K562 (cell line): ENCODE results near the gene CPTP. TPM values are rescaled to one million over a fixed set of nuclear protein-coding genes. Genes with fewer than 3 reads are reported as not detected.
A peak's percentile ranks its signal among the peaks of the same experiment; 100 is the strongest.

Source experiments
- CC2D1A ChIP-seq: fragments of 450-650 bp; IDR thresholded peaks from 2 replicates; pipeline ENCODE4 v1.6.1; 2017; ENCODE audit warnings: mild to moderate bottlenecking
- ERF ChIP-seq: fragments of 450-650 bp; formaldehyde crosslinking; IDR thresholded peaks from 2 replicates; pipeline ENCODE4 v1.4.0; 2020; ENCODE audit warnings: mild to moderate bottlenecking, mixed read lengths
- FUS ChIP-seq: fragments of 200-400 bp; formaldehyde crosslinking; optimal IDR thresholded peaks from 2 replicates; pipeline ENCODE3; 2017; ENCODE audit warnings: low read depth, low read length
- HINFP ChIP-seq: fragments of 450-650 bp; conservative IDR thresholded peaks from 2 replicates; pipeline ENCODE4 v1.6.1; 2016; ENCODE audit warnings: missing genetic modification characterization, low read depth, mild to moderate bottlenecking, control low read depth, missing compliant biosample characterization
- IFI16 ChIP-seq: fragments of 250-450 bp; sonication (Bioruptor Pico); IDR thresholded peaks from 2 replicates; pipeline ENCODE4 v2.1.2; 2022; ENCODE audit warnings: mild to moderate bottlenecking, inconsistent platforms
- MEF2D ChIP-seq: conservative IDR thresholded peaks from 2 replicates; pipeline ENCODE4 v1.6.1; 2016; ENCODE audit warnings: low read depth, missing genetic modification characterization, missing compliant biosample characterization
- RAD51 ChIP-seq: fragments of 450-650 bp; IDR thresholded peaks from 2 replicates; pipeline ENCODE4 v1.7.1; 2016; ENCODE audit warnings: low read depth, mild to moderate bottlenecking, borderline replicate concordance
- SMAD2 ChIP-seq: fragments of 150-350 bp; IDR thresholded peaks from 2 replicates; pipeline ENCODE4 v1.6.1; 2014; ENCODE audit warnings: low read depth, mild to moderate bottlenecking, low read length
- ZNF316 ChIP-seq: fragments of 450-650 bp; IDR thresholded peaks from 2 replicates; pipeline ENCODE4 v1.6.1; 2016
- ZNF507 ChIP-seq: conservative IDR thresholded peaks from 2 replicates; pipeline ENCODE4 v1.6.1; 2017; ENCODE audit warnings: missing genetic modification characterization, missing compliant biosample characterization
- polyA plus RNA-seq, 8 experiments: library from polyadenylated mRNA; depleted of rRNA in 4 of 8; stranded (reverse) in 5 of 8; unstranded in 3 of 8; fragments of >200 nt; fragmentation: Nextera tagmentation in 2 of 8; fragmentation: Illumina TruSeq in 1 of 8; extraction: Ambion mirVana in 2 of 8; extraction: Trizol in 1 of 8; gene quantifications; 2 replicates each; pipeline versions ENCODE4 v1.2.1 to v1.2.3, GENCODE V29; 2011 to 2014; ENCODE audit warnings: inconsistent platforms in 1 of 8, missing spikeins in 1 of 8
- total RNA-seq, 7 experiments: library from RNA; depleted of rRNA in 6 of 7; stranded (reverse); fragments of >200 nt in 6 of 7; fragmentation: Illumina TruSeq in 2 of 7; extraction: Trizol in 2 of 7; gene quantifications; 2 replicates each; pipeline versions ENCODE4 v1.2.1 to v1.2.3, GENCODE V29; 2011 to 2021; ENCODE audit warnings: low replicate concordance in 1 of 7
- TF ChIP-seq, protein P1 (sequence below): fragments of 250-450 bp; sonication (Bioruptor Pico); IDR thresholded peaks from 2 replicates; pipeline ENCODE4 v1.8.0; 2022; ENCODE audit warnings: moderate library complexity, mild to moderate bottlenecking, inconsistent platforms

CPTP gene
- total and polyA plus RNA-seq, 9 of the 15 experiments (the other 6 are each of a cell fraction or from before 2014, with no cell fraction given), result 0.11 to 25.8 (median 3.5) TPM

DNA sequence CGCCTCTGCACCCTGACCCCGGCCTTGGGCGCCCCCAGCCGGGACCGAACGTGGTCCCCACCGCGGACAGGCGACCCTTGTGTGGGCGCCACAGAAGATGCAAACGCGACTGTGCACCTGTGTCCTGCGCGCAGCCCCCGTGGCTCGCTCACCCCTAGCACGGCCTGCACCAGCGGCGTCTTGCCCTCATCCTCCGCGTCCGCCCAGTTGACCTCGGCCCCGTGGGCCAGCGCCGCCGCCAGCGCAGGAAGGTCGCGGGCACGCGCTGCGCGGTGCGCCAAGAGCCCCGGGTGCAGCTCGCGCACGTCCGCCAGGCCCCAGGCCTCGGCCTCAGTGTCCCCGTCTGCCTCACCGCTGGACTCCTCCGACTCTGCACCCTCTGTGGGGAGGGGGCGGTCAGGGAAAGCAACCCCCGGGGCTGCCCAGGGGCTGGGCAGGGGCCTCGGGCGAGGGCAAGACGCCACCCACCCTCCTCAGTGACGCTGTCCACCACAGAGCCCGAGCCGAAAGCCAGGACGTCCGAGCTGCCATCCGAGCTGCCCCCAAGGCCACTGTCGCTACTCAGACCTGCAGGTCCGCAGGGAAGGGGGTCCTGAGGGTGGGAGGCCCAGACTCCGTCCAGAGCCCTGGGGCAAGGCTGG is 30.2 kb upstream of the CPTP start (continued):
- TF ChIP-seq HINFP (tag) (no peak), ZNF507 (no peak), FUS (peak; percentile 45), ZNF316 (no peak), ERF (CRISPR knock-in tag) (peak; percentile 20; the same call in 1 of the 2 replicates), IFI16 (CRISPR knock-in tag) (no peak), CC2D1A (no peak), SMAD2 (no peak), MEF2D (tag) (no peak), RAD51 (no peak)
- TF ChIP-seq, protein P1, sequence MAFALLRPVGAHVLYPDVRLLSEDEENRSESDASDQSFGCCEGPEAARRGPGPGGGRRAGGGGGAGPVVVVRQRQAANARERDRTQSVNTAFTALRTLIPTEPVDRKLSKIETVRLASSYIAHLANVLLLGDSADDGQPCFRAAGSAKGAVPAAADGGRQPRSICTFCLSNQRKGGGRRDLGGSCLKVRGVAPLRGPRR (CRISPR knock-in tag), result no peak
- TF ChIP-seq, all 486 proteins: peak for 5
